SJCRH30 (cell line): ENCODE results near the gene DVL1. TPM values are rescaled to one million over a fixed set of nuclear protein-coding genes. Genes with fewer than 3 reads are reported as not detected.
A peak's percentile ranks its signal among the peaks of the same experiment; 100 is the strongest.
"Not testable (repeated sequence)": the region's sequence is repeated elsewhere in the genome, so short reads cannot be mapped to it uniquely, and the experiment has no call there.

Source experiments
- DNase-seq, 2 experiments: peaks; one replicate each; pipeline ENCODE4 v3.0.0-alpha.2; 2015 to 2020
- H3K27ac ChIP-seq: fragments of 250-450 bp; sonication (Bioruptor Pico); 2 replicates; pipeline ENCODE4 v1.5.1; 2020; ENCODE audit warnings: mild to moderate bottlenecking, moderate library complexity
- H3K27me3 ChIP-seq: fragments of 250-450 bp; sonication (Bioruptor Pico); 2 replicates; pipeline ENCODE4 v1.5.1; 2020; ENCODE audit warnings: mild to moderate bottlenecking, moderate library complexity
- H3K36me3 ChIP-seq: fragments of 250-450 bp; sonication (Bioruptor Pico); 2 replicates; pipeline ENCODE4 v1.5.1; 2020; ENCODE audit warnings: mild to moderate bottlenecking, moderate library complexity
- H3K4me1 ChIP-seq: fragments of 250-450 bp; sonication (Bioruptor Pico); 2 replicates; pipeline ENCODE4 v1.5.1; 2020; ENCODE audit warnings: mild to moderate bottlenecking, moderate library complexity
- H3K4me3 ChIP-seq: fragments of 250-450 bp; sonication (Bioruptor Pico); 2 replicates; pipeline ENCODE4 v1.5.1; 2020; ENCODE audit warnings: mild to moderate bottlenecking, moderate library complexity
- H3K9me3 ChIP-seq: fragments of 250-450 bp; sonication (Bioruptor Pico); replicated peaks from 2 replicates; pipeline ENCODE4 v1.5.1; 2020; ENCODE audit warnings: mild to moderate bottlenecking, moderate library complexity
- total RNA-seq: library from RNA; depleted of rRNA; stranded (reverse); fragments of >200 nt; shearing (Covaris generic); gene quantifications from 2 replicates; pipeline ENCODE4 v1.2.3, GENCODE V29; 2014

The DVL1 gene
- total RNA-seq, 1 experiment from 2014 or later, result 52.5 TPM

DNA sequence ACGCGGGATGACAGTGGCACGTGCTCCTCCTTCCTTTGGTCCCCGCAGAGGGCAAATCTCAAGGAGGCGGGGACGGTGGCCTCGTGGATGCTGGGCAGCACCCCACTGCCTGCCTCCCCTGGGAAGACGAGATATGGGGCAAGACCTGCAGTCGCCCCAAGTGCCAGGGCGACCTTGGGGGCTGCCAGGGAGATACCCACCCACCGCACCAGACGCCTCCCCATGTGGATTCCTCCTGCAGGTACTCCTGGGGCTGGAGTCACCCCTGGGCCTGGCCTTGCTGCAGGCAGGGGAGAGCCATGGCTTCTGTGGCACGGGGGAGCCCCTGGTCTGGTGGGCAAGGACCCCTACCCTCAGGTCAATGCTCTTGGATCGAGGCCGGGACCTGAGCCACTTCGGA, 31.6 kb upstream of the DVL1 start:
- H3K4me1 ChIP-seq, result peaks cover 6% of the 10 kb centered on the region
- DNase-seq, result no peak
- no peaks in the 10 kb centered on the region for H3K27me3 ChIP-seq
- no peak overlapping the region for H3K4me3 ChIP-seq
- H3K36me3 ChIP-seq, result peaks cover 18% of the 10 kb centered on the region
- H3K27ac ChIP-seq, result no peak overlapping the region
- peaks cover 4% of the 10 kb centered on the region; the same call in 1 of the 2 replicates for H3K9me3 ChIP-seq

DNA sequence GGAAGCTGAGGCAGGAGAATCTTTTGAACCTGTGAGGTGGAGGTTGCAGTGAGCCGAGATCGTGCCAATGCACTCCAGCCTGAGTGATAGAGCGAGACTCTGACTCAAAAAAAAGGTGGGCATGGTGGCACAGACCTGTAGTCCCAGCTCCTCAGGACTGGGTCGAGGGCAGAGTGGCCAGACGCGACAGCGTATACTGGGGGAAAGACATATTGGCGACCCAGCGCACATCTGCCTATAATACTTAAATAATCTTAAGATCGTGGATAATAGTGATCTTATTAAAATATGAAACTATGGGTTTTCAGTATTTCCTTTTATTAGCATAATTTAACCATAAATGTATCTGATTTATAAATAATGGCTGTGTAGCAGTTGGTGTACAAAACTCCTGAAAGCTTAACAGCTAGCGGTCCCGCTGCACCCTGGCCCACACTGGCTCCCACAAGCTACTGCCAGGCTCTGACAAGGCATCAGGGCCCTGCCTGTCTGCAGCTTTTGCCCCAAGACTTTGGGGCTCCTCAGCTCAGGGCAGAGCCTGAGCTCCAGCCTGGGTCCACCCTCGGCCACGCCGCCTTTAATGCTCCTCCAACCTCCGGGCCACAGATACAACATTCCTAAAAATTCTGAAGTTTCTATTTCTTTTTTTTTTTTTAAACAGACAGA, 28.5 kb upstream of the DVL1 start:
- Histone ChIP-seq H3K27me3 (no peaks in the 10 kb centered on the region), H3K4me1 (peaks cover 10% of the 10 kb centered on the region), H3K36me3 (peaks cover 8% of the 10 kb centered on the region), H3K27ac (no peak overlapping the region), H3K4me3 (no peak overlapping the region), H3K9me3 (no peaks in the 10 kb centered on the region)
- no peak for DNase-seq

DNA sequence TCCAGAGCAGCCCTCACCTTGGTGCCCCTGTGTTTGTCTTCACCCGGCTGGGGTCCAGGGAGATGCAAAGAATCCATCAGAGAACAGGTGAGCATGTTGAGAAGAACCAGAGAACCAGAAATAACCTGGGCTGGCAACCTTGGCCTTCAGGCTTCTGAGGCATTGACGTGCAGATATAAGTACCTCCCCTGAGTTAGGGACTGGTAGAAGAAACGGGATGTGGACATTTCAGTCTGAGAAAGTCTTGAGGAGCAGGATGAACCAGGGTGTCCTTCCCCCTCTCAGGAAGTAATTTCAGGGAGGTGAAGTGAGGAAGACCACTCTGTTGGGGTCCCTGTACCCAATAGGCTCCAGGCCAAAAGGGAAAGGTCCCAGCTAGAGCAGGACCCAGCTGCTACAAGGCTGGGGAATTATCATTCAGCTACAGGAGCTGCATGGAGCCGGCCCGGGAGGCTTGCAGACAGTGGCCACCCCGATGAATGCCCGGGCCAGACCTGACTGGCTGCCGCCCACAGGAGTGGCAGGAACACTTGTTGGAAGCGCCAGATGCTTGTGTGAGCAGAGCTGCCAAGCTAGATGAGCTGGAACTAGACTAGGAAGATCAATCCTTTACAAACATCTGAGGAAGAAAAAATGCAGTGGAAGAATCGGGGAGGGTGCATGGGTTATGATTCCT, 27.5 kb upstream of the DVL1 start:
- Histone ChIP-seq H3K4me1 (peaks cover 17% of the 10 kb centered on the region), H3K36me3 (peaks cover 8% of the 10 kb centered on the region), H3K9me3 (no peaks in the 10 kb centered on the region), H3K27ac (no peak overlapping the region), H3K27me3 (no peaks in the 10 kb centered on the region), H3K4me3 (no peak overlapping the region)
- no peak for DNase-seq

DNA sequence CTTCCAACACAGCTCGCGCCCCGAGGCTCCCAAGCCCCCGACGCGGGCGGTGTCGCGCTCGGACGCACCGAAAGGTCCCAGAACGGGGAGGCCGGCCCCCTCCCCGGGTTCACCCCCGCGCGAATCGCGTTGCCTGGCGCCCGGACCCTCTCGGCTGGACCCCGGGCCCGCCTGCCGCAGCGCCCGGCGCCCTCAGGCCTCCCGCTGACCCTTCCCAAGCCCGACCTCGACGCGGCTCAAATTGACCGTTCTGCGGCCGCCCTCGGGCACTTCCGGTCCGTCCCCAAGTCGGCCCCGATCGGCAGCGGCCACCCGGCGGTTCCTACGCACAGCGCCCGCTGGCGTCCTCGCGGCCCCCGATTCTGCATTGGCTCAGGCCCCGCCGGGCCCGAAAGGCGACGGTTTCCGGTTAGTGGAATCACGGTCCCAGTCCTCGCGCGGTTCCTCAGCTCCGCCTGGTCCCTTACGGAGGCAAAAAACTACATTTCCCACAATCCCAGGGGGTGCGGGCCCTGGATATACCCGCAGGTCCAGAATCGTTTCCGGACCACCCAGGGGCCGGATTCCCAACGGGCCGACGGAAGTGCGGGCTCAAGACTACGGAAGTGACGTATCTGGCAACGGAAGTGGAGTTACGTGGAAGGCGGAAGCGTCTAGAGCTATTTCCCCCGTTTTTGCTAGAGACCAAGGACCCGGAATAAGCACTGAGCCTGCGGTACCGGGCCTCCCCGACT, 25.9 kb upstream of the DVL1 start, which contains the start of gene AURKAIP1:
Gene AURKAIP1 (minus strand): TSS at position 279 of the 734 bp plus-strand sequence. CDS start 451 bp downstream, outside the sequence.
- no peaks in the 10 kb centered on the region for H3K27me3 ChIP-seq
- H3K36me3 ChIP-seq, result peaks cover 8% of the 10 kb centered on the region
- peaks cover 28% of the 10 kb centered on the region for H3K4me1 ChIP-seq
- peak within 1 kb of the TSS; percentile 86 for H3K27ac ChIP-seq
- H3K4me3 ChIP-seq, result peak within 1 kb of the TSS; percentile 97
- DNase-seq, result peak; percentile 100
- H3K9me3 ChIP-seq, result no peaks in the 10 kb centered on the region

DNA sequence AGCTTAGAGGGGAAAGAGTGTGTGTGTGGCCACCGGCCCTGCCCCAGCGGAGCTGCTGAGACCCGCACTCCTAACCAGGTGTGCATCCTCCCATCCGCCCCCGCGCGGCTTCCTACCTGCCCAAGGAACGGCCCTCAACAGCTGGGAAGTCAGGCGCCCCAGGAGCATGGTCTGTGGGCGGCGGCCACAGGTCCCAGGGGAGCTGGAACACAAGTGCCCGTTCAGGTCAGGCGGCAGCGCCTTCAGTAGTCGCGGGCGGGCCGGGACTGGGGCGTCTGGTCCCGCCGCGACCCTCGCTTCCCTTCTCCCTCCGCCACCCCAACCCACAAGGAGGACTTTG, 25.3 kb upstream of the DVL1 start:
- Histone ChIP-seq H3K27me3 (no peaks in the 10 kb centered on the region), H3K9me3 (no peaks in the 10 kb centered on the region), H3K36me3 (peaks cover 10% of the 10 kb centered on the region), H3K27ac (peak overlapping the region; percentile 86), H3K4me1 (peaks cover 28% of the 10 kb centered on the region), H3K4me3 (peak overlapping the region; percentile 97)
- peak; percentile 59 to 61 for DNase-seq

DNA sequence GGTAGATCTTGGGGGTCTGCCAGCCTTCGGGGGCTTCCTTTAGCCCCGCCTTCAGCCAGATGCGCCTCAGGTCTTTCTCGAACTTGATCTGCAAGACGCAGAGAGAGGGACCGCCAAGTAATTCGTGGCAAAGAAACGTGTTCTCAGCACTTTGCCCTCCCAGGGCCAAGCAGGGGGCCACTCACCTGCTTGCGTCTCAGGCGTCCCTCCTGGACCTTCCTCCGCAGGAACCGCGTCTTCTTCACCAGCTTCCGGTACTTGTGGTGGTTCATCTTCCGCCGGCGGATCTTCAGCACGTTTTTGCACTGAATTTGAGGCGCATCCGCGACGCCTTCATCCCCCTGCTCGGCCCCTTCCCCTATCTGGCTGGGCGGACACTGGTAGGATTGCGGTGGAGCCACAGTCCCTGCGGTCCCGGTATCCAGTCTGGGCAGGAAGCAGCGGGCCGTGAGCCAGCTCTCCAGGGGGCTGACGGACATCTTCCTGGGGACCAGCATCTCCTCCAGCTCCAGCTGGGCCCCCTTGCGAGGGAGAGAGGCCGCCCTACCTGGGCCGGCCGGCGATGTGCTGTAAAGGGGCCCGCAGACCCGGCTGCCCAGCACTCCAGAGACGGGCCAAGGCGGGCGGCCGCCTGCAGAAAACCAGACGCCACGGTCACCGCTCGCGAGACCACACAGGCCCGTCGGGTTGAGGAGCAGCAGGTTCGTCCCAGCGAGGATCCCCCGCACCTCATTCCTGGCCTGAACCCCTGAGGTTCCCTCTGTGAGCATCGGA, 24.8 kb upstream of the DVL1 start:
- Histone ChIP-seq H3K9me3 (no peaks in the 10 kb centered on the region), H3K27me3 (no peaks in the 10 kb centered on the region), H3K4me1 (peaks cover 25% of the 10 kb centered on the region), H3K36me3 (peaks cover 10% of the 10 kb centered on the region), H3K4me3 (peak overlapping the region; percentile 97), H3K27ac (peak overlapping the region; percentile 86)
- DNase-seq, result no peak

DNA sequence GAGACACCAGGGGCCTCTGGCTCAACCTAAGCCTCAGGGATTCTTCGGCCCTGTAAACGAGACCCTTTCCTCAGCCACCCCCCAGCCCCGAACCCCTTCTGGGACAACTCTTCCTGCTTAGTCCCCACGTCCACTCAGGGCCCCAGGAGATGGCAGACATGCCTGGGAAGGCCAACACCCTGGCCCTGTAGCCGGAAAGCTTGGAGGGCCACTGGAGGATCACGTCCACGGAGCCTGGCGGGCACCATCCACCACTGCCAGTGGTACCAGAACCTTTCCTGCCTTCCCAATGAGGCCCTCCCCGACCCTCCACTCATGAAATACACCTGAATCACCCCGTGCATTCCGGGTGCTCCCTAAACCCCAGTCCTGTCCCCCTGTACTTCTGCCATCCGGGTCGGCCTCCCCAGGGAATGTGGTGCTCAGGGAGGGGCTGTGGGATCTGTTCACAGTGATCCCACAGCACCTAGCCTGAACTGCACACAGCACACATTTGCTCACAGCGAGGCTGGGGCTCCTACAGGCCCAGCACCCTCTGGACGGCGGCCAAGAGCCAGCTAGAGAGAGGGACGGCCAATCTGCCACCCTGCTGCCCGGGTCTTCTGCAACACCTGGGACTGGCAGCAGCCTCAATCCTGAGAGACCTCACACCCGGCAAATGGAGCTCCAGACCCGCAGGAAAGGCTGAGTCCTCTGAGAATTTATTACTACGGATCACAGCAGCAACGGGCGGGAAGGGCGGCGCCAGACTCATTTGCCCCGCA, 24.0 kb upstream of the DVL1 start:
- Histone ChIP-seq H3K27me3 (no peaks in the 10 kb centered on the region), H3K9me3 (no peaks in the 10 kb centered on the region), H3K27ac (no peak overlapping the region), H3K36me3 (peaks cover 10% of the 10 kb centered on the region), H3K4me3 (no peak overlapping the region; the same call in 1 of the 2 replicates), H3K4me1 (peaks cover 22% of the 10 kb centered on the region)
- no peak for DNase-seq

DNA sequence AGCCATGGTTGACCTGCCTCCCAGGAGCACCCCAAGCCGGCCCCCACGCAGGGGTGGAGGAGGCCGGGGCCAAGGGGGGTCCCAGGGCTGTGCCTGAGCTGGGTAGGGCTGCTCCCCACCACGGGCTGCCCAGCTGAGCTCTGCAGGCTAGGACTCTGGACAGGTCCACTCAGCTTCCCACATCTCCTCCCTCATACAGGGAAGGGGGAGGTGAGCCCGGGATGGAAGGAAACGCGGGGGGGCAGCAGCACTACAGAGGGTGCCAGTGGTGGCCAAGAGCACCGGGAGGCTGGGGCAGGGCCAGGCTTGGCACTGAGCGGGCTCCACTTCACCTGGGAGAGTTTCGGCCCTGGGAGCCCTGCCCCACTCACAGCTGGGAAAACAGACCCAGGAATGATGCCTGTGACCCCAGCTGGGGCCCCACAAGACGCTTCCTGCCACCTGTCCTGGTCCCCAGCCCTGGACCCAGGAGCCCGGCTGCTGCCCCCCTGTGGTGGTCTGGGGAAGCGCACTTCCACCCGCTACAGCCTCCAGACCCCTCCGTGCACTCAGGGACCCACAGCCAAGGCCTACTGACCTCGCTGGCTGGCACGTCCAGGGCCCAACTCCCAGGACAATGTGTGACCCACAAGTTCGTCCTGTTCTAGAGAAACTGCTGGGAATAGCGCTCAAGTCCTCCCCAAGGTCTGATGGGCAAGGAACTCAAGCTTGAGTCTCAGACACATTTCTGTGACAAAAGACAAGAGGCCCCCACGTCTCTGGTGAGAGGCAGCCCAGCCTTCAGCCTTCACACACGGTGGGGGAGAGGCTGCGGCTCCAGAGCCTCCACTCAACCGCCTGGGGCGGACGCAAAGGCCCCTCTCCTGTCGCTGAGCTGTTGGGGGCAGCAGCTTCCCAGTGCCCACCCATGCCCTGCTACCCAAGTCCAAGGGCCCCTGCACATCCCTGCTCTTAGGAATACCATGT, 22.8 kb upstream of the DVL1 start:
- peak; percentile 90 to 95 for DNase-seq
- Histone ChIP-seq H3K36me3 (peaks cover 10% of the 10 kb centered on the region), H3K9me3 (peaks cover 4% of the 10 kb centered on the region), H3K4me3 (no peak overlapping the region), H3K27ac (peak overlapping the region; percentile 52), H3K27me3 (no peaks in the 10 kb centered on the region), H3K4me1 (peaks cover 22% of the 10 kb centered on the region)

DNA sequence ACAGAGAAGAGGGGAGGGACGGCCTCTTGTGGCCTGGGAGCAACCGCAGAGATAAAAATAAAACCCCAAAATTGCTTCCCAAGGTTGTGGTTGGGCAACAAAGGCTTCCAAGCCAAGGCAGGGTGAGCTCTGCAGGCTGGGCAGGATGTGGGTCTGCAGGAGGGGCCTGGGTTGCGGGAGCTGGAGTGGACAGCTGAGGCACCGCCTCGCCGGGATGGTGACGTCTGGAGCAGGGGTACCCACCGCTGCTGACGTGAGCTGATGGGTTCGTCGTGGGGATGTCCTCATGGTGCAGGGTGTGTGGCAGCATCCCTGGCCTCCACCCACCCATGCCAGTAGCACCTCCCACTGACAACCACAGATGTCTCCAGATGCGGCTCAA, 22.1 kb upstream of the DVL1 start:
- DNase-seq, result peak in 1 of 2 experiments; percentile 44
- H3K36me3 ChIP-seq, result peaks cover 10% of the 10 kb centered on the region
- H3K4me3 ChIP-seq, result no peak overlapping the region
- H3K27me3 ChIP-seq, result no peaks in the 10 kb centered on the region
- H3K9me3 ChIP-seq, result peaks cover 8% of the 10 kb centered on the region
- peak overlapping the region; percentile 52 for H3K27ac ChIP-seq
- H3K4me1 ChIP-seq, result peaks cover 22% of the 10 kb centered on the region

DNA sequence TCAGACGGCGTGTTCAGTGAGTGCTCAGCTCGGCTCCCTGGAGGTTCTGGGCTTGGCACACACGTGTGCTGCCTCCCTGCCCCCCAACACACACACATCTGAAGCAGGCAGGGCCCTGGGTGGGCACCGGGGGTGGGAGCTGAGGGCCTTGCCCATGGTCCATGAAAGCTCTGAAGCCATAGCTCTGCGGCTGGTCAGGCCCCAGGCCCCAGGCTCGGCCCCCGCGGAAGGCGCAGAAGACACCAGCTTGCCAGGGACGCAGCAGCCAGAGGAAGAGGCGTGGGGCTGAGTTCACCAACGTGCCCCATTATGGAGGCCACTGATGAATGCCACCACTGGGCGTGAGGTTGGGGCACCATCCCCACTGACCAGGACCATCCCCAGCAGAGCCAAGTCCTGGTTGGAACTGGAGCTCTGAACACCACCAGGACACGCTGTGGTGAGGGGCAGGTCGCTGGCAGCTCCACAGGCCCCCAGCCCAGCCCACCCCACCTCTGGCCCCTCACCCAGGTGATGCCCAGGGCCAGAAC, 21.6 kb upstream of the DVL1 start:
- H3K27me3 ChIP-seq, result no peaks in the 10 kb centered on the region
- peaks cover 22% of the 10 kb centered on the region for H3K4me1 ChIP-seq
- H3K4me3 ChIP-seq, result no peak overlapping the region
- H3K36me3 ChIP-seq, result peaks cover 12% of the 10 kb centered on the region
- peaks cover 11% of the 10 kb centered on the region for H3K9me3 ChIP-seq
- no peak overlapping the region for H3K27ac ChIP-seq
- no peak for DNase-seq

DNA sequence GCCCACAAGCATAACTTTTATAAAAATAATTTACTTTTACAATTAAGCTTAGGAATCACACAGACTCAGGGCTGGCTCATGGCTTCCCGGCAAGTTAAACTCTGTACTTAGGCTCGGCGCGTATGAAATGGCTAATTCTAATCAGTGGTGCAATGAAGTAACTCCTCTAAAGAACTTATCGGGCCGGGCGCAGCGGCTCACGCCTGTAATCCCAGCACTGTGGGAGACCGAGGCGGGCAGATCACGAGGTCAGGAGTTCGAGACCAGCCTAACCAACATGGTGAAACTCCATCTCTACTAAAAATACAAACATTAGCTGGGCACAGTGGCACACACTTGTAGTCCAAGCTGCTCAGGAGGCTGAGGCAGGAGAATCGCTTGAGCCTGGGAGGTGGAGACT, 20.9 kb upstream of the DVL1 start:
- H3K27ac ChIP-seq, H3K4me3 ChIP-seq, DNase-seq, H3K27me3 ChIP-seq: not testable (repeated sequence)
- peaks cover 22% of the 10 kb centered on the region for H3K4me1 ChIP-seq
- peaks cover 12% of the 10 kb centered on the region for H3K36me3 ChIP-seq
- H3K9me3 ChIP-seq, result peaks cover 13% of the 10 kb centered on the region

DNA sequence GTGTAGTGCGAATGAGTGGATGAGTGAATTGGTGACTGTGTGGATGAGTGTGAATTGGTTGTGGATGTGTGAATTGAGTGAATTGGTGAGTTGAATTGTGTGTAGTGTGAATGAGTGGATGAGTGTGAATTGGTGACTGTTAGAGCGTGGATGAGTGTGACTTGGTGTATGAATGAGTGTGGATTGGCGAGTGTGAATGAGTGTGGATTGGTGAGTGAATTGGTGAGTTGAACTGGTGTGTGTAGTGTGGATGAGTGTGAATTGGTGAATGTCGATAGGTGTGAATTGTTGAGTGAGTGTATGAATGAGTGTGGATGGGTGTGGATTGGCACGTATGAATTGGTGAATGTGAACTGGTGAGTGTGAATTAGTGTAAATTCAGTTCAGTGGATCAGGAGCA, 18.1 kb upstream of the DVL1 start:
- Histone ChIP-seq H3K36me3 (0 out of 2 replicates have a peak, but pooled peaks cover 4% of the 10 kb centered on the region), H3K4me3 (no peak overlapping the region), H3K27ac (no peak overlapping the region), H3K27me3 (no peaks in the 10 kb centered on the region), H3K9me3 (peaks cover 13% of the 10 kb centered on the region), H3K4me1 (peaks cover 15% of the 10 kb centered on the region)
- DNase-seq, result no peak

DNA sequence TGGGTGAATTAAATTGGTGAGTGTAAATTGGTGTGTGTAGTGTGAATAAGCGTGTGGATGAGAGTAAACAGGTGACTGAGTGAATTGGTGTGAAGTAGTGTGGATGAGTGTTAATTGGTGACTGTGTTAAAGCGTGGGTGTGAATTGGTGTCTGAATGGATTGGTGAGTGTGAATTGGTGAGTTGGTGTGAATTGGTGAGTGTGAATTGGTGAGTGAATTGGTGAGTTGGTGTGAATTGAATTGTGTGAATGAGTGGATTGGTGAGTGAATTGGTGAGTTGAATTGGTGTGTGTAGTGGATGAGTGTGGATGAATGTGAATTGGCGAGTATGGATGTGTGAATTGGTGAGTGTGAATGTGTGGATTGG, 17.5 kb upstream of the DVL1 start:
- H3K4me1 ChIP-seq, result peaks cover 10% of the 10 kb centered on the region
- 0 out of 2 replicates have a peak, but pooled peaks cover 4% of the 10 kb centered on the region for H3K36me3 ChIP-seq
- H3K27ac ChIP-seq, result no peak overlapping the region
- H3K27me3 ChIP-seq, result no peaks in the 10 kb centered on the region
- H3K4me3 ChIP-seq, result no peak overlapping the region
- peaks cover 13% of the 10 kb centered on the region for H3K9me3 ChIP-seq
- no peak for DNase-seq
